ENCODE data around the gene PRPF8. TPM values are rescaled to one million over a fixed set of nuclear protein-coding genes. Genes with fewer than 3 reads are reported as not detected.
"Not testable (repeated sequence)": the region's sequence is repeated elsewhere in the genome, so short reads cannot be mapped to it uniquely, and the experiment has no call there.

Gene PRPF8
- polyA plus RNA-seq, 3 donors, result 53.3 to 128 (median 78.0) TPM

DNA sequence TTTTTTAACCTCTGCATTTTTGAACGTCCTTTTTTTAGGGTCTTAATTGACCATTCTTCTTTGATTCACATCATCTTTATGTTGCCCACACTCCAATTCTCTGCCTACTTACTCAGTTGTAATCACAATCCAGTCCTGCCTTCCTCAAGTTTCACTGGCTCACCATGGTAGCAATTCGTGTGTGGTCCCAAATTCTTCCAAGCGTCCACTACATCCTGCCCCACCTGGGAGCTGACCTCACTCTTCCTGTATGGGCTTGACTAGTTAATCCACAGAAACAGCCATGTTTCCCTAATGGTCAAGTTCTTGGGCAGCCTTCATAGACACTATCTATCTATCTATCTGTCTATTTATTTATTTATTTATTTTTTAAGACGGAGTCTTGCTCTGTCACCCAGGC, 18.4 kb upstream of the PRPF8 start:
- Histone ChIP-seq H4K20me1 (ENCODE audit: insufficient read depth, low read length) (no peaks in the 10 kb centered on the region), H2AFZ (ENCODE audit: insufficient read depth, low read depth, low read length, poor library complexity, severe bottlenecking) (no peak overlapping the region), H3K9me3 (replicated peaks in 1 of 2; ENCODE audit: control insufficient read depth in 1 of 2, insufficient read depth in 1 of 2, low read length in 2 of 2) (no peaks in the 10 kb centered on the region), H3K4me1 (ENCODE audit: control insufficient read depth in 1 of 2, insufficient read depth in 2 of 2, low read length in 2 of 2) (no peaks in the 10 kb centered on the region), H3K79me2 (ENCODE audit: insufficient read depth, low read length) (no peaks in the 10 kb centered on the region), H3K4me2 (replicated peaks; ENCODE audit: extremely low read depth, low read length, poor library complexity, severe bottlenecking) (no peak overlapping the region), H3K4me3 (replicated peaks in 1 of 3; ENCODE audit: low read depth in 2 of 3, low read length in 3 of 3) (no peak overlapping the region), H3K27ac (ENCODE audit: low read depth in 1 of 2, low read length in 2 of 2) (no peak overlapping the region), H3K9ac (ENCODE audit: insufficient read depth, low read length, poor library complexity, severe bottlenecking) (no peak overlapping the region), H3K36me3 (replicated peaks in 1 of 2; ENCODE audit: control insufficient read depth in 1 of 2, insufficient read depth in 2 of 2, low read length in 2 of 2) (no peaks in the 10 kb centered on the region), H3K27me3 (ENCODE audit: control insufficient read depth in 2 of 2, insufficient read depth in 2 of 2, low read length in 2 of 2) (peaks cover 0 to 10% of the 10 kb centered on the region in 2 donors)
- peaks cover 14 to 31% (median 18%) of the 10 kb centered on the region in 3 donors for H3K27me3 Mint-ChIP-seq (ENCODE audit: low read depth in 3 of 3)
- H3K9me3 Mint-ChIP-seq, result no peaks in the 10 kb centered on the region
- intact Hi-C loops (cut with micrococcal nuclease), result no loop called here
- no peak overlapping the region for H3K4me3 Mint-ChIP-seq
- DNase-seq, result no peak
- TF ChIP-seq, protein P1, sequence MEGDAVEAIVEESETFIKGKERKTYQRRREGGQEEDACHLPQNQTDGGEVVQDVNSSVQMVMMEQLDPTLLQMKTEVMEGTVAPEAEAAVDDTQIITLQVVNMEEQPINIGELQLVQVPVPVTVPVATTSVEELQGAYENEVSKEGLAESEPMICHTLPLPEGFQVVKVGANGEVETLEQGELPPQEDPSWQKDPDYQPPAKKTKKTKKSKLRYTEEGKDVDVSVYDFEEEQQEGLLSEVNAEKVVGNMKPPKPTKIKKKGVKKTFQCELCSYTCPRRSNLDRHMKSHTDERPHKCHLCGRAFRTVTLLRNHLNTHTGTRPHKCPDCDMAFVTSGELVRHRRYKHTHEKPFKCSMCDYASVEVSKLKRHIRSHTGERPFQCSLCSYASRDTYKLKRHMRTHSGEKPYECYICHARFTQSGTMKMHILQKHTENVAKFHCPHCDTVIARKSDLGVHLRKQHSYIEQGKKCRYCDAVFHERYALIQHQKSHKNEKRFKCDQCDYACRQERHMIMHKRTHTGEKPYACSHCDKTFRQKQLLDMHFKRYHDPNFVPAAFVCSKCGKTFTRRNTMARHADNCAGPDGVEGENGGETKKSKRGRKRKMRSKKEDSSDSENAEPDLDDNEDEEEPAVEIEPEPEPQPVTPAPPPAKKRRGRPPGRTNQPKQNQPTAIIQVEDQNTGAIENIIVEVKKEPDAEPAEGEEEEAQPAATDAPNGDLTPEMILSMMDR (IDR thresholded peaks at IDR 0.05), result no peak
- peak overlapping the region in 1 of 7 donors; percentile 4 for H3K27ac Mint-ChIP-seq
- 67% methylated on average over 3 of the region's 4 CpGs for WGBS (ENCODE audit: insufficient coverage)
- H3K4me1 Mint-ChIP-seq, result no peaks in the 10 kb centered on the region
- peaks cover 0 to 1% of the 10 kb centered on the region in 2 donors for H3K36me3 Mint-ChIP-seq

DNA sequence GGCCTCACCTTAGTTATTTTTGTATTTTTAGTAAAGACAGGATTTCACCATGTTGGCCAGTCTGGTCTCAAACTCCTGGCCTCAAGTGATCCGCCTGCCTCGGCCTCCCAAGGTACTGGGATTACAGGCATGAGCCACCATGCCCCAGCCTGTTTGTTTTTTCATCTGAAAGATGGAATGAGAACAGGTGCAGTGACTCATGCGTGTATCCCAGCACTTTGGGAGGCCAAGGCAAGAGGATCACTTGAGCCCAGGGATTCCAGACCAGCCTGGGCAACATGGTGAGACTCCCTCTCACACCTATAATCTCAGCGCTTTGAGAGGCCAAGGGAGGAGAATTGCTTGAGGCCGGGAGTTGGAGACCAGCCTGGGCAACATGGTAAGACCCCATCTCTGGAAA, 15.2 kb upstream of the PRPF8 start:
- 100% methylated on average over 1 of the region's 5 CpGs for WGBS (ENCODE audit: insufficient coverage)
- H3K4me1 Mint-ChIP-seq; H3K27me3 Mint-ChIP-seq (ENCODE audit: low read depth in 3 of 3): not testable (repeated sequence)

More for the DNA sequence above, 15.2 kb upstream of the PRPF8 start:
- H3K9me3 ChIP-seq (replicated peaks in 1 of 2; ENCODE audit: control insufficient read depth in 1 of 2, insufficient read depth in 1 of 2, low read length in 2 of 2); intact Hi-C loops (cut with micrococcal nuclease); H3K27ac ChIP-seq (ENCODE audit: low read depth in 1 of 2, low read length in 2 of 2); H3K4me3 ChIP-seq (replicated peaks in 1 of 3; ENCODE audit: low read depth in 2 of 3, low read length in 3 of 3); H3K4me2 ChIP-seq (replicated peaks; ENCODE audit: extremely low read depth, low read length, poor library complexity, severe bottlenecking); DNase-seq; H3K79me2 ChIP-seq (ENCODE audit: insufficient read depth, low read length); H3K4me1 ChIP-seq (ENCODE audit: control insufficient read depth in 1 of 2, insufficient read depth in 2 of 2, low read length in 2 of 2); H3K27me3 ChIP-seq (ENCODE audit: control insufficient read depth in 2 of 2, insufficient read depth in 2 of 2, low read length in 2 of 2); H3K36me3 ChIP-seq (replicated peaks in 1 of 2; ENCODE audit: control insufficient read depth in 1 of 2, insufficient read depth in 2 of 2, low read length in 2 of 2); H4K20me1 ChIP-seq (ENCODE audit: insufficient read depth, low read length); H3K4me3 Mint-ChIP-seq; H3K27ac Mint-ChIP-seq; H3K9me3 Mint-ChIP-seq; H3K36me3 Mint-ChIP-seq; H3K9ac ChIP-seq (ENCODE audit: insufficient read depth, low read length, poor library complexity, severe bottlenecking); H2AFZ ChIP-seq (ENCODE audit: insufficient read depth, low read depth, low read length, poor library complexity, severe bottlenecking): not testable (repeated sequence)

Measured in CD14-positive monocyte (primary cell).